ENCODE data around the gene E2F8. TPM values are rescaled to one million over a fixed set of nuclear protein-coding genes. Genes with fewer than 3 reads are reported as not detected.

E2F8 gene
- polyA plus RNA-seq, 1 donor from 2014 or later: 0.07 TPM

DNA sequence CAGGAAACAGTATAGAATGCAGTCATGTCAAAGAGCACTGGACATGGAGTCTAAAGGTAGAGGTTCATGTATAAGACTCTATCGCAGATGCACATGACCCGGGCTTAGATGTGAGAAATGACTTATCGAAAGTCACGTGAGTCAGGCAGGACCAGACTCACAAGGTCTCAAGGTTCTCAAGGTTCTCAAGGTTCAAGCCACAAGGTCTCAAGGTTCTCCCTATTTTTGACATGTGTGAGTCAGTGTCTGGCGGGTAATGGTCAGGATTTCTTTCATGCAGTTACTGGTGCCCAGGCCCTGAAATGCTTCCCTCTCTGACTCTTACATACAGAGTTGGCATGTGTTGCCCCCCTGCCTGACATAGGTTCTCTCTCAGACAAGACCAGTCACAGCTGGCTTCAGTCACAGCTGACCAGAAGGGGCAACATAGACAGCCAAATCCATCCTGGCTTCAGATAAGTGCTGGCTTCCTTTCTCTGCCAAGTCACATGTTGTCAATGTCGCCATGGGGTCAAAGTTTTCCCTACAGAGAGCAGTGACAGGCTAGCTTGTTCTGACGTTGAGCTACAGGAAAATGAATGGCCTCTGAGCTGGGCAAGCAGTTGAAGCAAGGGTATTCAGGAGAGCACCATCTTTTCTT lies 49.1 kb downstream of the E2F8 start:
- Histone ChIP-seq H3K9me2 (ENCODE audit: insufficient read depth, low read length) (no peaks in the 10 kb centered on the region), H3K9ac (ENCODE audit: low read length) (no peak overlapping the region), H3F3A (ENCODE audit: insufficient read depth, low read length, poor library complexity, severe bottlenecking) (no peaks in the 10 kb centered on the region), H3K27me3 (ENCODE audit: insufficient read depth, low read depth, low read length) (no peaks in the 10 kb centered on the region), H4K20me1 (ENCODE audit: insufficient read depth) (no peaks in the 10 kb centered on the region), H3K36me3 (ENCODE audit: insufficient read depth, low read length) (no peaks in the 10 kb centered on the region), H3K27ac (ENCODE audit: low read length) (no peak overlapping the region), H3K4me3 (ENCODE audit: low read length) (no peak overlapping the region), H3K79me2 (replicated peaks; ENCODE audit: insufficient read depth, low read length) (no peaks in the 10 kb centered on the region), H3K9me3 (ENCODE audit: low read length) (no peaks in the 10 kb centered on the region), H2AFZ (ENCODE audit: low read depth, low read length) (no peak overlapping the region), H3K4me2 (ENCODE audit: low read length) (no peak overlapping the region)
- TF ChIP-seq TAF1 (IDR thresholded peaks at IDR 0.05; ENCODE audit: low read depth) (no peak), POLR2AphosphoS5 (IDR thresholded peaks at IDR 0.05) (no peak), RAD21 (conservative IDR thresholded peaks at IDR 0.05) (no peak), SMC3 (conservative IDR thresholded peaks at IDR 0.05; ENCODE audit: poor library complexity) (no peak), MXI1 (conservative IDR thresholded peaks at IDR 0.05; ENCODE audit: poor library complexity, severe bottlenecking) (no peak), EZH2 (IDR thresholded peaks at IDR 0.05; ENCODE audit: borderline replicate concordance, insufficient read depth, low read length, poor library complexity, severe bottlenecking) (no peak), EP300 (conservative IDR thresholded peaks at IDR 0.05; ENCODE audit: poor library complexity, severe bottlenecking) (no peak)
- TF ChIP-seq, protein P1, sequence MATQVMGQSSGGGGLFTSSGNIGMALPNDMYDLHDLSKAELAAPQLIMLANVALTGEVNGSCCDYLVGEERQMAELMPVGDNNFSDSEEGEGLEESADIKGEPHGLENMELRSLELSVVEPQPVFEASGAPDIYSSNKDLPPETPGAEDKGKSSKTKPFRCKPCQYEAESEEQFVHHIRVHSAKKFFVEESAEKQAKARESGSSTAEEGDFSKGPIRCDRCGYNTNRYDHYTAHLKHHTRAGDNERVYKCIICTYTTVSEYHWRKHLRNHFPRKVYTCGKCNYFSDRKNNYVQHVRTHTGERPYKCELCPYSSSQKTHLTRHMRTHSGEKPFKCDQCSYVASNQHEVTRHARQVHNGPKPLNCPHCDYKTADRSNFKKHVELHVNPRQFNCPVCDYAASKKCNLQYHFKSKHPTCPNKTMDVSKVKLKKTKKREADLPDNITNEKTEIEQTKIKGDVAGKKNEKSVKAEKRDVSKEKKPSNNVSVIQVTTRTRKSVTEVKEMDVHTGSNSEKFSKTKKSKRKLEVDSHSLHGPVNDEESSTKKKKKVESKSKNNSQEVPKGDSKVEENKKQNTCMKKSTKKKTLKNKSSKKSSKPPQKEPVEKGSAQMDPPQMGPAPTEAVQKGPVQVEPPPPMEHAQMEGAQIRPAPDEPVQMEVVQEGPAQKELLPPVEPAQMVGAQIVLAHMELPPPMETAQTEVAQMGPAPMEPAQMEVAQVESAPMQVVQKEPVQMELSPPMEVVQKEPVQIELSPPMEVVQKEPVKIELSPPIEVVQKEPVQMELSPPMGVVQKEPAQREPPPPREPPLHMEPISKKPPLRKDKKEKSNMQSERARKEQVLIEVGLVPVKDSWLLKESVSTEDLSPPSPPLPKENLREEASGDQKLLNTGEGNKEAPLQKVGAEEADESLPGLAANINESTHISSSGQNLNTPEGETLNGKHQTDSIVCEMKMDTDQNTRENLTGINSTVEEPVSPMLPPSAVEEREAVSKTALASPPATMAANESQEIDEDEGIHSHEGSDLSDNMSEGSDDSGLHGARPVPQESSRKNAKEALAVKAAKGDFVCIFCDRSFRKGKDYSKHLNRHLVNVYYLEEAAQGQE (IDR thresholded peaks at IDR 0.05; ENCODE audit: borderline replicate concordance): no peak
- TF ChIP-seq, protein P2, sequence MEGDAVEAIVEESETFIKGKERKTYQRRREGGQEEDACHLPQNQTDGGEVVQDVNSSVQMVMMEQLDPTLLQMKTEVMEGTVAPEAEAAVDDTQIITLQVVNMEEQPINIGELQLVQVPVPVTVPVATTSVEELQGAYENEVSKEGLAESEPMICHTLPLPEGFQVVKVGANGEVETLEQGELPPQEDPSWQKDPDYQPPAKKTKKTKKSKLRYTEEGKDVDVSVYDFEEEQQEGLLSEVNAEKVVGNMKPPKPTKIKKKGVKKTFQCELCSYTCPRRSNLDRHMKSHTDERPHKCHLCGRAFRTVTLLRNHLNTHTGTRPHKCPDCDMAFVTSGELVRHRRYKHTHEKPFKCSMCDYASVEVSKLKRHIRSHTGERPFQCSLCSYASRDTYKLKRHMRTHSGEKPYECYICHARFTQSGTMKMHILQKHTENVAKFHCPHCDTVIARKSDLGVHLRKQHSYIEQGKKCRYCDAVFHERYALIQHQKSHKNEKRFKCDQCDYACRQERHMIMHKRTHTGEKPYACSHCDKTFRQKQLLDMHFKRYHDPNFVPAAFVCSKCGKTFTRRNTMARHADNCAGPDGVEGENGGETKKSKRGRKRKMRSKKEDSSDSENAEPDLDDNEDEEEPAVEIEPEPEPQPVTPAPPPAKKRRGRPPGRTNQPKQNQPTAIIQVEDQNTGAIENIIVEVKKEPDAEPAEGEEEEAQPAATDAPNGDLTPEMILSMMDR (IDR thresholded peaks at IDR 0.05; ENCODE audit: poor library complexity, severe bottlenecking): no peak

DNA sequence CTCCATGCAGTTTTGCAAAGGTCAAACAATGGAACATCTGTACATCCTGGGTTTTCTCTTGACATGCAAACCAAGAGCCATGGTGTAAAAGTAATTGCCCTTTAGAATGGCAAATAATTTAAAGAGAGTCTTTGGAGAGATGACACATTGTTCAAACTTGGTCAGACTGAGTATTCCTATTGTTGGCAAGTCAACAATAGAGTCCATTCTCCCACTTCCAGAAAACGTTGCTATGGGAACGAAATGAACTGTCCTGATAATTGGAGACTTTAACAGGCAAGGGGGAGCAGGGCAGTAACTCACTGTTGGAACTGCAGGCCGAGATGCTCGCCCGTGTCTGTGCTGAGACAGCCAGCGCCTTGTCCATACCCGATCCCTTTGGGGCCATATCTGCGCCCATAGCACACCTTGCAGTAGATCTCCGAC lies 52.9 kb downstream of the E2F8 start:
- no peak overlapping the region for H3K4me2 ChIP-seq (ENCODE audit: low read length)
- no peaks in the 10 kb centered on the region for H3F3A ChIP-seq (ENCODE audit: insufficient read depth, low read length, poor library complexity, severe bottlenecking)
- no peaks in the 10 kb centered on the region for H3K9me3 ChIP-seq (ENCODE audit: low read length)
- TF ChIP-seq, protein P1 (IDR thresholded peaks at IDR 0.05; ENCODE audit: borderline replicate concordance): no peak
- TF ChIP-seq EP300 (conservative IDR thresholded peaks at IDR 0.05; ENCODE audit: poor library complexity, severe bottlenecking): peak; percentile 25
- TF ChIP-seq SMC3 (conservative IDR thresholded peaks at IDR 0.05; ENCODE audit: poor library complexity): no peak
- no peak overlapping the region for H3K4me3 ChIP-seq (ENCODE audit: low read length)
- H4K20me1 ChIP-seq (ENCODE audit: insufficient read depth): no peaks in the 10 kb centered on the region
- H3K36me3 ChIP-seq (ENCODE audit: insufficient read depth, low read length): no peaks in the 10 kb centered on the region
- no peaks in the 10 kb centered on the region for H3K79me2 ChIP-seq (replicated peaks; ENCODE audit: insufficient read depth, low read length)
- no peak overlapping the region for H2AFZ ChIP-seq (ENCODE audit: low read depth, low read length)
- H3K27me3 ChIP-seq (ENCODE audit: insufficient read depth, low read depth, low read length): no peaks in the 10 kb centered on the region
- H3K9ac ChIP-seq (ENCODE audit: low read length): no peak overlapping the region
- H3K27ac ChIP-seq (ENCODE audit: low read length): peak overlapping the region; percentile 22
- no peaks in the 10 kb centered on the region for H3K9me2 ChIP-seq (ENCODE audit: insufficient read depth, low read length)

Measured in neural cell (in vitro differentiated cells).